HG03196 (cell line): ENCODE measurements around the gene CD274.
"Not testable (repeated sequence)": the region's sequence is repeated elsewhere in the genome, so short reads cannot be mapped to it uniquely, and the experiment has no call there.

Experiments
- ATAC-seq: cut with Tn5 transposase; IDR thresholded peaks from one replicate; pipeline ENCODE4 v1.9.1; 2021; ENCODE audit not compliant: unreplicated experiment

The CD274 gene

GRCh38 chr9:5450359-5451091, at the start of gene CD274:
Gene CD274 (plus strand): TSS chr9:5450542. CDS start chr9:5456114, 5,572 bp downstream.
- ATAC-seq: peak; percentile 60

DNA sequence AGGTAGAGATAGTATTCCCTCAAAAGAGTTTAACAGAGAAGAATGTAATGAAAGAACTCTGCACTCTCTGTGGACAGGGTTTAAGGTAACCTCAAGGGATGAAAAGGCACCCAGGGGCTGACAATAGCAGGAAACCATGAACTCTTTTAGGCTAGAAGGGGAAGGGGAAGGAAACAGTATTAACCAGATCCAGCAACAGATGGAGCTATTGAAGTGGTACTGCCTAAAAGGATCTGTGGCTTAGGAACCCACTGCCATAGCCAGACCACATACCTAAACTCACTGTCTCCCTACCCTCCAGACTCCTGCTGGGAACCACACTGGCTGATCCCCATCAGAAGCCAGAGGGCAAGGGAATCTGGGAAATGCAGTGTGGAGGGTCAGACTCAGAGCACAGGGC, 48.1 kb upstream of the CD274 start:
- no peak for ATAC-seq

DNA sequence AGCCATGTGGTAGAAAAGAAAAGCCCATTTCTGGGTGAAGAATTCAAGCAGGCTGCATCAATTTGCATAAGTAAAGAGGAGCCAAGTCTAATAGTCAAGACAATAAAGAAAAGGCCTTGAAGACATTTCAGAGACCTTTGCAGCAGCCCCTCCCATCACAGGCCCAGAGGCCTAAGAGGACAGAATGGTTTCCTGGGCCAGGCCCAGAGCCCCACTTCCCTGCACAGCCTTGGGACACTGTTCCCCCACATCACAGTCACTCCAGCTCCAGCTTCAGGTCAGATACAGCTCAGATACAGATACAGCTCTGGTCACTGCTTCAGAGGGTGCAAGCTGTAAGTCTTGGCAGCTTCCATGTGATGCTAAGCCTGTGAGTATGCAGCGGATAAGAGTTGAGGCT, 41.7 kb upstream of the CD274 start:
- ATAC-seq: no peak

- no peak for ATAC-seq
These were observed 33.4 kb upstream of the CD274 start for GRCh38 chr9:5416953-5417352.

GRCh38 chr9:5418481-5418880, 31.9 kb upstream of the CD274 start:
- ATAC-seq: no peak

GRCh38 chr9:5419987-5420386, 30.4 kb upstream of the CD274 start:
- ATAC-seq: no peak

DNA sequence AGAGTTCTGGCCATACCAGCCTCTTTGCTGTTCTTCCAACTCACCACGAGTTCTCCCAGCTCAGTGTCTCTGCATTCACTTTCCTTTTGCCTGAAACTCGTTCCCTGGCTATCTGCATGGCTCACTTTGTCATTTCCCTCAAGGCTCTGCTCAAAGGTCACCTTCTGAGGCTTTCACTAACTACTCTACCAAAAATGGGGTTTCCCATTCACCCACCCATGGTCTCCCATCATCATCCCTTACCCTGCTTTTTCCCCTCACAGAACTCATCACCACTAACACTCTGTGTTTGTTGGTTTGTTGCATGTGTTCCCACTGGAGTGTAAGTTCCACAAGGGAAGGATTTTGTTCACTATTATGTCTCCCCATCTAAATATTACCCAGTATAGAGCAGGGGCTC, 29.2 kb upstream of the CD274 start:
- ATAC-seq: no peak

- ATAC-seq: no peak
These were observed 28.1 kb upstream of the CD274 start for GRCh38 chr9:5422276-5422675.

GRCh38 chr9:5425006-5425628, 25.2 kb upstream of the CD274 start:
- ATAC-seq: no peak

- no peak for ATAC-seq
These were observed 23.3 kb upstream of the CD274 start for GRCh38 chr9:5427005-5427404.

- no peak for ATAC-seq
These were observed 22.2 kb upstream of the CD274 start for GRCh38 chr9:5428172-5428571.

- no peak for ATAC-seq
These were observed 21.4 kb upstream of the CD274 start for GRCh38 chr9:5428794-5429528.

- ATAC-seq: no peak
These were observed 20.3 kb upstream of the CD274 start for GRCh38 chr9:5429873-5430564.

- ATAC-seq: no peak
These were observed 19.4 kb upstream of the CD274 start for GRCh38 chr9:5430912-5431311.

DNA sequence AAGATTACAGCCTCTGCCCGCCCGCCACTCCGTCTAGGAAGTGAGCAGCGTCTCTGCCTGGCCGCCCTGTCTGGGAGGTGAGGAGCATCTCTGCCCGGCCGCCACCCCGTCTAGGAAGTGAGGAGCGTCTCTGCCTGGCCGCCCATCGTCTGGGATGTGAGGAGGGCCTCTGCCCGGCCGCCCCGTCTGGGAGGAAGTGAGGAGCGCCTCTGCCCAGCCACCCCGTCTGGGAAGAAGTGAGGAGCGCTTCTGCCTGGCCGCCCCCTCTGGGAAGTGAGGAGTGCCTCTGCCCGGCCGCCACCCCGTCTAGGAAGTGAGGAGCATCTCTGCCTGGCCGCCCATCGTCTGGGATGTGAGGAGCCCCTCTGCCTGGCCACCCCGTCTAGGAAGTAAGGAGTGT, 17.5 kb upstream of the CD274 start:
- ATAC-seq: not testable (repeated sequence)

DNA sequence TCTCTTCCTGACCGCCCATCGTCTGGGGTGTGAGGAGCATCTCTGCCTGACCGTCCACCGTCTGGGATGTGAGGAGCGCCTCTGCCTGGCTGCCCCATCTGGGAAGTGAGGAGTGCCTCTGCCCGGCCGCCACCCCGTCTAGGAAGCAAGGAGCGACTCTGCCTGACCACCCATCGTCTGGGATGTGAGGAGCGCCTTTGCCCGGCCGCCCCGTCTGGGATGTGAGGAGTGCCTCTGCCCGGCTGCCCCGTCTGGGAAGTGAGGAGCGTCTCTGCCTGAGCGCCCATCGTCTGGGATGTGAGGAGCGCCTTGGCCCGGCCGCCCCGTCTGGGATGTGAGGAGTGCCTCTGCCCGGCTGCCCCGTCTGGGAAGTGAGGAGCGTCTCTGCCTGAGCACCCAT, 17.0 kb upstream of the CD274 start:
- ATAC-seq: not testable (repeated sequence)

GRCh38 chr9:5433841-5434810, 16.2 kb upstream of the CD274 start:
- not testable (repeated sequence) for ATAC-seq

DNA sequence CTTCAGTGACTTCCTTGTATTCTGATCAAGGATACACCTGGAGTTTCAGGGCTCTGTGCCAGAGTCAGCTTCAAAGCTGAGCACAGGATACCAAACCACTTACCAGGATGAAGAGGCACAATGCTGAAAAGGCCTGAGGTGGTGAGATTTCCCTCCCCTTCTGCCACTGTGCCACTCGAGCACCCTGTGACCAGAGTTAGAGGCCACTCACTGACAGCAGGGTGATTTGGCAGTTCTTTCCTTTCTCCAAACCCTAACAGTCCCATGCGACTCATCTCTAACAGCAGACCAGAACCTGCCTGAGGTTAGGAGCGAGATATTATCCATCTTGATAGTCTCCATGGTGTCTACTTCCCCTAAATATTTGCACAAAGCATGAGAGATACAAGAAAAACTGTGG, 14.4 kb upstream of the CD274 start:
- ATAC-seq: no peak

GRCh38 chr9:5436441-5436840, 13.9 kb upstream of the CD274 start:
- ATAC-seq: no peak
